CD4-positive, alpha-beta T cell treated with Interferon gamma for 1 hour (primary cell): ENCODE data around the gene TRIM9.
"Not testable (repeated sequence)": the region's sequence is repeated elsewhere in the genome, so short reads cannot be mapped to it uniquely, and the experiment has no call there.

Source experiments
- DNase-seq: peaks from one replicate; pipeline ENCODE4 v3.0.0-alpha.2; 2020

Gene TRIM9

GRCh38 chr14:50998612-50999011, 96.3 kb downstream of the TRIM9 start:
- no peak for DNase-seq

DNA sequence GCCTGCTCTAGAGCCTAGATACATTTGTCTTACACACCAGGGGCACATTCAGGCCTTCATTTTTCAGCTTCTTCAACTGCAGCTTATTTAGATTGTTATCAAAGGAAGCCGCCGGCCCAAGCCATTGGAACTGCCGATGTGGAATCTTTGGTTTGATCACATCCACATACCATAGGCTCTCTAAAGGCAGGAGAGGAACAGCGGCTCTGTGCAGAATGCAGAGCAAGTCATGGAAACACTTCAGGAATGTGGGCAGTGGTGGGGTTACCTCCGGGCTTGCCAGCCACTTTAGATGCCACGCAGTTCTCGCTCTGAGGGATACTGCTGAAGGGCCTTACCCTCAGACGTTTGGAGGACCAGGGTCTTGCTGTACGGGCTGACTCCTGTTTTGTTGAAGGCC, 97.2 kb downstream of the TRIM9 start:
- no peak for DNase-seq

DNA sequence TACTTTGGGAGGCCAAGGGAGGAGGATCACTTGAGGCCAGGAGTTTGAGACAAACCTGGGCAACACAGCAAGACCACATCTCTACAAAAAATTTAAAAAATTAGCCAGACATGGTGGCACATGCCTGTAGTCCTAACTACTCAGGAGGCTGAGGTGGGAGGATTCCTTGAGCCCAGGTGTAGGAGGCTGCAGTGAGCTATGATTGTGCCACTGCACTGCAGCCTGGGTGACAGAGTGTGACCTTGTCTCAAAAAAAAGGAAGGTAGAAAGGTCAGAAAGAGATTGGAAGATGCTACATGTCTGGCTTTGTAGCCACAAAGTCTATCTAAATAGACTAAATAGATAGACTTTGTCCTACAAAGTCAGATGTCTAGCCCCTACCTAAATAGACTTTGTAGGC, 100.7 kb downstream of the TRIM9 start:
- not testable (repeated sequence) for DNase-seq

DNA sequence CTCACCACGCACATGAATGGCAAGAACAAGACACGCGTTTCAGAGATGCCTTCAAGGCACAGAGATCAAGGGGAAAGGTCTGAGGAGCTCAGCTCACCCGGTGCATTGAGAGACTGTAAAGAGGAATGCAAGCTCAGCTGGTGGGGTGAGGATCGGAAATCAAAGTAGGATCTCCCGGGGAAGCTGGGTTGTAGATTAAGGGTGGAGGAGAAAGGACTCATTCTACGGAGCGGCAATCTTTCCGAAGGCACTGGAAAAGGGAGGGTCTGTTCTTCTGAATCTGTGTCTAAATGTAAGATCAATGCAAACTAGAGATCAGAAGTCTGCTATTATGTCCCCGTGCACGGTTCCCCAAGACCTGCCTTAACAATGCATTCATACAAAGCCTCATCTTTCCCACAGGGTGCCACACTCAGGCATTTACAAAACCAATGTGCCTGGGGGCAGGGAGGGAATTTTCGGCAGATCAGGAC, 109.0 kb downstream of the TRIM9 start:
- no peak for DNase-seq

GRCh38 chr14:50985124-50985858, 109.6 kb downstream of the TRIM9 start:
- DNase-seq = no peak

GRCh38 chr14:50984036-50984710, 110.7 kb downstream of the TRIM9 start:
- no peak for DNase-seq

- no peak for DNase-seq
Observed at GRCh38 chr14:50979941-50980850, 114.7 kb downstream of the TRIM9 start.

- DNase-seq = no peak
Observed at GRCh38 chr14:50978888-50979287, 116.0 kb downstream of the TRIM9 start.

GRCh38 chr14:50978529-50978871, 116.4 kb downstream of the TRIM9 start:
- no peak for DNase-seq

DNA sequence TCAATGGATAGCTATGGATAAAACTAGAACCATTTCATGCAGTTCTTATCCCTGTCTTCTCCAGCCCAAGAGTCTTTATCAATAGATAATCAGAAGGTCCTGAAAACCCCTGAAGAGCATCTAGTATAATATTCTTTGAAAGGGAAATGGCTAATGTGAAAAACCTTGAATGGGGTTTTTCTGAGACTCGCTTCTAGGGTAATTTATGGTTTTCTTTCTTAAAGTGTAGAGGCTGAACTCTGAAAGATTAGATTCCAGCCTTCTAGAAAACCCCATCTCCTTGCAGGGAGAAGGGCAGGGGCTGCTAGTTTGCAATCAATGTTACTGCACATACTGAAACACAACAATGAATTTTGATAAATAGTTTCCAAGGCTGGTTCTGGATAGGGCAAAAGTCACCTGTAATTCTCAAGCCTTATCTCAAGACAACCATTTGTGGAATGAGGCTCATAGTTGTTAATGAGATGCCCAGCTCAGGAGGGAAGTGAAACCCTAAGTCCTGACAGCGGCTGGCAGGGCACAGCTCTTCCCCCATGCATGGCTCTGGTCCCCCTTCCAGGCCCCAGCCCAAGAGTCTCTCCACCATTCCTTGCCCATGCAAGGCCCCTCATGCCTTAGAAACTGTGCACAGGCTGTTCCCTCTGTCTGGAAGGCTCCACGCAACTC, 116.9 kb downstream of the TRIM9 start:
- DNase-seq = no peak

GRCh38 chr14:50974118-50974517, 120.8 kb downstream of the TRIM9 start:
- no peak for DNase-seq

DNA sequence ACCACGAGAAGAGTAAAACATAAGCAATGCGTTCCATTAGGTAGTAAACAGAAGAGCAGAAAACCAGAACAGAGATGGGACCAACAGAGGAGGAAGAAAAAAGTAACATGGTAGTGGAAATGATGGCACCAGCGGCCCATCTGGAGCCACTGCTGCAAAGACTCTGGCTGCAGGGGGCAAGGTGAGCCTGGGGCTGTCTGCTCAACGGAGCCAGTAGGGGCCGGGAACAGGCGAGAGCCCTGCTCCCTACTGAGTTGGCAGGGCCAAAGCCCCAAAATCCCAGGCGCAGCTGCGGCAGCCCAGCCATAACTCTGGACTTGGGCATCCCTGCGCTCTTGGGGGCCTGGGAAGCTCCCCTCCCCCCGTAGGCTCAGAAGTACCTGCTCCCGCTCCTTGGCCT, 122.2 kb downstream of the TRIM9 start:
- no peak for DNase-seq

GRCh38 chr14:50970886-50971781, 123.8 kb downstream of the TRIM9 start:
- DNase-seq = no peak

- DNase-seq = no peak
Observed at GRCh38 chr14:50967790-50968189, 127.1 kb downstream of the TRIM9 start.

DNA sequence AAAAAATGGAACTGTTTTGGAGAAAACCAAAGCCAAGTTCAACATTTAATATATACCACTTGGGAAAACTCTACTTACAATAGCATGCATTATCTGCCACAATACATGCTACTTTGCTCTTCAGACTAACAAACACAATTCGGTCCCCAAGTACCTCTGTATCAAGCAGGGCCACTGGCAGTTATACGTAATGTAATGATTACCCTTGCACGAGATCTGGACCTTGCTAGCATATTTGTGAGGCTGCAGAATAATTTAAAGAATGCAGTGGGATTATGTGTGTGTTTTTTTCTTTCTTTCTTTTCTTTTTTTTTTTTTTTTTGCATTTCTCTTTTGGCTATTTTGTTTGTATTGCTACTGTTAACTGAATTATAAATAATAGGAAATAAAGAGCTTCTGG, 127.8 kb downstream of the TRIM9 start:
- no peak for DNase-seq

DNA sequence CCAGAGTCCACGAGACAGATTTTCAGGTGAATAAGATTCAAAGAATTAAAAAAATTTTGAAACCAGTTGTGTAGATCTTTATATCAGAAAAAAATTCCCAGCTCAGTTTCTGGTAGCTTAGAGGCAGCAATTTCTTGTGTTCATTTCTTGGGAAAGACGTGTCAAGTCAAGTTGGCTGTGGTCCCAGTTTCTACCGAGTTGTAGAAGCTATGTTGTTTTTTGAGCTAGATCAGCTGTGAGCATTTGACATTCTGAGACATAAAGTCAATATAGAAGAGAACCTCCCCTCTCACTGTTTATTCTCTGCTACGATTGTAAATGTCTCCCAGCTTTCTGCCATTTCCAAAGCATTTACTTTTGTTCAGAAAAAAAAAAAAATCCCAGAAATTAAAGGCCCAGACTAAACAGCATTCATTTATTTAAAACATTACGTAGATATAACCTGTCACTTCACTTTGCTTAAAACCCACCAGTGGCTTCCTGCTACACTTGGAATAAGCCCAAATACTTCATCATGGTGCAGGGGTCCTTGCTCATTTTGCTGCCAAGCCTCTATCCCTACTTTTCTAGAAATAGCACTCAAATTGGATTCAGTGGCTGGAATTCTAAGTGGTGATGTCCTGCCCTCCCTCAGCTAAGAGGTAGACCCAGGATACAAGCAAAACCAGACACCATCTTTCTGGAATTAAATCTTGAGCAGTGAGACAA, 130.1 kb downstream of the TRIM9 start:
- DNase-seq = no peak

DNA sequence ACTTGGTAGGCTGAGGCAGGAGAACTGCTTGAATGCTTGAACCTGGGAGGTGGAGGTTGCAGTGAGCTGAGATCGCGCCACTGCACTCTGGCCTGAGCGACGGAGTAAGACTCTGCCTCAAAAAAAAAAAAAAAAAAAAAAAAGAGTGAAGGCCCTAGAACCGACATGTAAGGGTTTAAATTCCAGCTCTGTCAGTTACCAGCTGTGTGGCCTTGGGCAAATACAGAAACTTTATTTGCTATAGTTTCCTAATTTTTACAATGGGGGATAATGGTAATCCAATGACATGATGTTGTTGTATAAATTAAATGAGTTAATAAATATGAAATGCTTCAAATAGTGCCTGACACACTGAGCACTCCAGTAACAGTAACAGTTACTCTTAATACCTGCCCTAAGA, 131.0 kb downstream of the TRIM9 start:
- no peak for DNase-seq

GRCh38 chr14:50961605-50962221, 133.2 kb downstream of the TRIM9 start:
- DNase-seq = no peak

- DNase-seq = no peak
Observed at GRCh38 chr14:50957296-50957695, 137.6 kb downstream of the TRIM9 start.

DNA sequence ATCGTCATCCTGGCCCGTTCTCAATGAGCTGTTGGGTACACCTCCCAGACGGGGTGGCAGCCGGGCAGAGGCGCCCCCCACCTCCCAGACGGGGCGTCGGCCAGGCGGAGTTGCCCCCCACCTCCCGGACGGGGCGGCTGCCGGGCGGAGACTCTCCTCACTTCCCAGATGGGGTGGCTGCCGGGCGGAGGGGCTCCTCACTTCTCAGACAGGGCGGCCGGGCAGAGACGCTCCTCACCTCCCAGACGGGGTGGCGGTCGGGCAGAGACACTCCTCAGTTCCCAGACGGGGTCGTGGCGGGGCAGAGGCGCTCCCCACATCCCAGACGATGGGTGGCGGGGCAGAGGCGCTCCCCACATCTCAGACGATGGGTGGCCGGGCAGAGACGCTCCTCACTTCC, 138.5 kb downstream of the TRIM9 start:
- not testable (repeated sequence) for DNase-seq
